ENCODE measurements around the gene RAP1GAP2.

Gene RAP1GAP2

DNA sequence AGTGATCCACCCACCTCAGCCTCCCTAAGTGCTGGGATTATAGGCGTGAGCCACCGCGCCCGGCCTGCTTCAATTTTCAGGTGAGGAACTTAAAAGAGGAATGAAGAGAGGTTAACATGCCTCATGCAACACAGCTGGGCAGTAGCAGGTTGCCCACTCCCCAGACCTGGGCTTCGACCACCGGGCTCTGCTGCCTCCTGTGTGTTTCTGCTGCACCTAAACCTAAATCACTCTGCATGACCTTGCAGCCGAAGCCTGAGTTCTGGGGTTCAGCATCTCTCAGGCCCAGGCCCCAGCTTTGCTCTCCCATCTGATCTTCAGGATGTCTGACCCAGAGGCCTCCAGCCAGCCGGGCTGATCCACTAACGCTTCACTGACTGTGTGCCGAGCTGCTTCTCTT is 154.6 kb downstream of the RAP1GAP2 start:
- DNase-seq: no peak

DNA sequence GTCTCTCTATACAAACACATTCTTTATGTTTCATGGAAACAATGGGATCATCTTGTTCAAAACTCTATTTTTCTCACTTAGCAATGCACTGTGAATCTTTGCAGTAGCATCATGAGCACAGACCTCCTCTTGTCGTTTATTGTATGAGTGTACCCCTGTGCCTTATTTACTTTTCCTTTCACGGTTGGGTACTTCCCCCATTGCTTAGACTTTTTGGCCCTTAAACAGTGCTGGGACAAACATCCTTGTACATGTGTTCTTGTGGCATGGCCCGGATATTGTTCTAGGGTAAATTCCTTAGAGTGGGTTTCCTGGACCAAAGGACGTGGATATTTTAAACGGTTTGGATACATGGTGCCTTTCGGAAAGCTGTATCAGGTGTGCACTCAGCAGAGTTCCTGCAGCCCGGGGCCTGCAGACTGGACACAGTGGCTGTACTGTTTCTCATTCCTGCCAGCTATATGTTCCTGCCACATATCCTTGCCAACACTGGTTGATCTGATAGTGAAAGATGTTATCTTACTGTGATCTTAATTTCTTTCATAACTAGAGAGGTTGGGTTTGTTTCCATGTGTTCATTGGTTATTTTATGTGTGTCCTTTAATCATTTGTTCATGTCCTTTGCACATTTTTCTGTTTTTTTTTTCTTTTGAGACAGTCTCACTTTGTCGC is 156.1 kb downstream of the RAP1GAP2 start:
- no peak for DNase-seq

DNA sequence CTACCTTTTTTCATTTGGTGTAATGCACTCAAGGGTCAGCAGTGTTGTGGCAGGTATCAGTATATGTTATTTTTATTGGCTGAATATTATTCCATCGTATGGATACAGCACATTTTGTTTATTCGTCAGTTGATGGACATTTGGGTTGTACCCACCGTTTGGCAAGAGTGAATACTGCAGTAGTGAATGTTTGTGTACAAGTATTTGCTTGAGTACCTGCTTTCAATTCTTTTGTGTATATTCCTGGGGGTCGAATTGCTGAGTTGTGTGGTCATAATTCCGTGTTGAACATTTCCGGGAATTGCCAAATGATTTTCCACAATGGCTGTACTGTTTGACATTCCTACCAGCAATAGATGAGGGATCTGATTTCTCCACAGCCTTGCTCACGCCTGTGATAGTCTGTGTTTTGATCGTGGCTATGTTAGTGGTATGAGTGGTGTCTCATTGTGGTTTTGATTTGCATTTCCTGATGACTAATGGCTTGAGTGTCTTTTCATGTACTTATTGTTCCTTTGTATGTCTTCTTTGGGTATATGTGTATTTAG is 158.7 kb downstream of the RAP1GAP2 start:
- no peak for DNase-seq

DNA sequence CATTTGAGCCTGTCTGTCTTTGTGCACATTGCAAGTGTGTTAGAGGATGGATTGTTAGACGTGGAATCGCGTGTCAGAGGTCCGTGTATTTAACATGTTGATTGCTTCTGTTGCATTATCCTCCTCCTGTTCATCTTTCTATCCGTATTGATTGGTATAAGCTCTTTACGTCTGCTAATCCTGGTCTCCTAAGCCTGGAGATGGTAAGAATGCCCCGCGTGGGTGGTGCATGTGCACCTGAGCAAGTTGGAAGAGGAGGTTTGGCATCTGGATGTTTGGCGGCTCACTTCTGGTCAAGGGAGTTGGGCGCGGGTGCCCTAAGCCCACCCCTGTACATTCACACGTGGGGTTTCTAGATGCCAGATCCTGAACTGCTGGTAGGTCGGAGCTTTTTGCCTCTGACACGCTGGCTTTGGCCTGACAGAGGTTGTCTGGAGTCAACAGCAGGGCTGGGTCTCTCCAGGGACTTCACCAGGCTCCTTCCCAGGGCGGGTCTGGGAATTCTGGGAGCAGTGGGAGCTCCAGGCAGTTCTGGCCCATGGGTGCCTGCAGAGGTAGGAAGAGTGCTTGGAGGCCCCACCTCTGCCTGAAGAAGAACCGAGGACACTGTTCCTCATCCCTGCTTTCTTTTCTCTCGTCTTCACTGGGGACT is 159.8 kb downstream of the RAP1GAP2 start:
- DNase-seq: no peak

DNA sequence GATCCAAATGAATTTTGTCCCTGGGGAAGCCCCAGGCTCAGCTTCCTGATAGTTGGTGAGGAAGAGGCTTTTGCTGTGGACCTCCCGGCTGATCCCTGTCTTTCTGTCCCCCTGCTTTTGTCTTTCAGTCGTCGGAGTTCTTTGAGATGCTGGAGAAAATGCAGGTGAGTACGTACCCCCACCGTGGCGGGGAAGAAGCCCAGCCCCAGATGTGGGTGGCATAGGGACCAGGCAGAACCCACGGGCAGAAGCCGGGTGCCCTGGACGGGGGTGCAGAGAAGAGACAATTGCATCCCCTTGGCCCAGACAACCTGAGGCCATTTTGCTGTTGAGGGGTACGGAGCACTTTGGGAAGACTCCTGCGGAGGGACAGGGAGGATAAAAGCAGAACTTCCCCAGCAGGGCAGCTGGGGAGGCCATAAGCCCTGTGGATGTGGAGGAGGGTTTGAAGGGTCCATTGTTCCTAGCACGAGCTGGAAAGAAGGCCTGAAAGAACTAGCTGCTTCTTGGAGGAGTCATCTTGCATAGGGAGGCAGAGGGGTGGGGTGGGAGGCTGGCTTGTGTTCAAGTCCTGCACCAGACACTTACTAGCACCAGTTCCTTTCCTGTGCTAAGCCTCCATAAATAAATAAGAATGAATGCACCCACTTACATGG is 161.5 kb downstream of the RAP1GAP2 start:
- DNase-seq: no peak

DNA sequence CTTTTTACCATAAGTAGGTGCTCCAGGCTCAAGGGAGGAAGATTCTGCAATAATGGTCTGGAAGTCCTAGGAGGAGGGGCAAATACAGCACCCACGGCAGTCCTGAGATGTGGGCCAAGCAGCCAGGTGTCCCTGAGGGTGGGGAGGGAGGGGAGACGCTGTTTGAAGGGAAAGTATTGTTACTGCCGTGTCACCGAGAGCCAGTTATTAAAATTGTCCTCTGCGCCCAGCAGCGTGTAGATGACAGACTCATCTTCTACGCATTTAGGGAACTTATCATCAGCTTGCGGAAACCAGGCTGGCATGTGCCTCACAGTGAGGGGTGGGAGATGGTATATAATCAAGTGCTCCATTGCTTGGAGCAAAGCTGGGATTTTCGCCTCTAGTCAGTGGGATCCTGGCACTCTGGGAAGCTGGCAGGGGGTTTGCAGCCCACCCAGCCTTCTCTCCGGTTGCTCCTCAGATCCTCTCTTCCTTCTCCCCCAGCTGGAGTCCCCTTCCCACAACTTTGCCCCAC is 162.5 kb downstream of the RAP1GAP2 start:
- DNase-seq: no peak

DNA sequence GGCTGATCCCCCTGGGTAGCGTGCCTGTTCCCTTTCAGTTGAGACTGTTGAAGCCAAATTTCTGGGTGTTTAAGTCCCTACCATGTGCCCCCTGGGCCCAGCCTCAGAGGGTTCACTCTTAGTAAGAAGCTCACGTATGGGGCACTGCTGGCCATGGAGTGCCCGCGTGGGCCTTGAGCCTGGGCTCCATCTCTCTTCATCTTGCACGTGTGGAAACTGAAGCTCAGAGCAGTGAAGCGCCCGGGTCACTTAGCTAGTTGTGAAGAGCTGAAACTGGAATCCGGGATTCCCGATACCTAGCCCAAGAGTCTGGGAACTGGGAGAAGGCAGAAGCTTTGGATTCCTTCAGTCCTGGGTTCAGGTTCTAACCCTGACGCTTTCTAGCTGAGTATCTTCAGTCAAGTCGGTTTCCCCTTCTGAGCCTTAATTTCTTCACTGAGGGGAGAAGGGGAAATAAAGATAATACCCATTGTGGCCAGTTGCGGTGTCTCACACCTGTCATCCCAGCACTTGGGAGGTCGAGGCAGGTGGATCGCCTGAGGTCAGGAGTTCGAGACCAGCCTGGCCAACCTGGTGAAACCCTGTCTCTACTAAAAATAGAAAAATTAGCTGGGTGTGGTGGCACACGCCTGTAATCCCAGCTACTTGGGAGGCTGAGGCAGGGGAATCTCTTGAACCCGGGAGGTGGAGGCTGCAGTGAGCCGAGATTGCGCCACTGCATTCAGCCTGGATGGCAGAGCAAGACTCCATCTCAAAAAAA is 163.3 kb downstream of the RAP1GAP2 start:
- DNase-seq: no peak

DNA sequence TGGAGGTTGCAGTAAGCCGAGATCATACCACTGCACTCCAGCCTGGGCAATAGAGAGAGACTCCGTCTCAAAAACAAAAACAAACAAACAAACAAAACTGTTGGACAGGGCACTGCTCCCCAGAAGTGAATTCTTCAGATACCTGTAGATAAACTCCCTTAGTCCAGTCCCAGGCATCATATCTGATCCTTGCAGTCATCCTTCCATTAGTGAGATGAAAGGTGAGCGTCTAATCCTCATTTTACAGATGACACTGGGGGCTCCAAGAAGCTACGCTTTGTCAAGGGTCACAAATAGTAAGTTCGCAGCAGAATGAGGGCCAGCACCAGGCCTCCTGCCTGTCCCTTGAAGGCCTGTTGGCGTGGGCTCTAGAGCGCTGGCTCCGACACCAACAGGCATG is 165.2 kb downstream of the RAP1GAP2 start:
- DNase-seq: no peak

DNA sequence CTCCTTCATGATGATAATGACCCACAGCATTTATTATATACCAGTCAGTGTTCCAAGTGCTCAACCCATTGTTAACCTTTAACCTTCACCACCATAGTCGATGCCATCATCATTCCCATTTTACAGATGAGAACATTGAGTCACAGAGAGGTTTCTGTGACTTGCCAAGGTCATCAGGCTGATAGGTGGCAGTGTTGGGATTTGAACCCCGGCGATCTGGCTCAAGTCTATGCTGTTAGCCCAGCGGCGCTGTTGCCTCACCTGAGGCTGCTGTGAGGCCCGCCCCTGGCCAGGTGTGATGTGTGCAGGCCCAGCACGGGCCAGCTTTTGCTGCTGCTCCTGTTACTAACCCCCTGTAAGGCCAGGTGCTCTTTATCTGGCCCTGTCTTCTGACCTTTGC is 166.0 kb downstream of the RAP1GAP2 start:
- DNase-seq: no peak

DNA sequence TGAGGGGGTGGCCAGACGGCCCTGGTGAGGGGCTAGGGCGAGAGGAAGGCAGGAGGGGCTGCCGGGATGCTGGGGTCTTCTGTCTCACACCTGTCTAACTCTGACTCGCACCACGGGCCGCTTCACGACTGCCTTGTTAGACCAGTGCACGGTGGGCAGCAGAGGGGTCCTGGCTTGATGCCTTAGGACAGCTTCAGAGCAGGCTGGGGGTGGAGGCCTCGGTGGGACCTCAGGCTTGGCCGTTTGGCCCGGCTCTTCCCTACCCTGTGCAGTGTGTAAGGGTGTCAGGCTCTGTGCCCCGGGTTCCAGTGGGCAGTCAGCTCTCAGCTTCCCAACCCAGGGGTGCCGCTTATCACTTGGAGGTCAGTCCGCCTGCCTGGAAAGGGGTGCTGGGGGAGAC is 166.5 kb downstream of the RAP1GAP2 start:
- DNase-seq: no peak

DNA sequence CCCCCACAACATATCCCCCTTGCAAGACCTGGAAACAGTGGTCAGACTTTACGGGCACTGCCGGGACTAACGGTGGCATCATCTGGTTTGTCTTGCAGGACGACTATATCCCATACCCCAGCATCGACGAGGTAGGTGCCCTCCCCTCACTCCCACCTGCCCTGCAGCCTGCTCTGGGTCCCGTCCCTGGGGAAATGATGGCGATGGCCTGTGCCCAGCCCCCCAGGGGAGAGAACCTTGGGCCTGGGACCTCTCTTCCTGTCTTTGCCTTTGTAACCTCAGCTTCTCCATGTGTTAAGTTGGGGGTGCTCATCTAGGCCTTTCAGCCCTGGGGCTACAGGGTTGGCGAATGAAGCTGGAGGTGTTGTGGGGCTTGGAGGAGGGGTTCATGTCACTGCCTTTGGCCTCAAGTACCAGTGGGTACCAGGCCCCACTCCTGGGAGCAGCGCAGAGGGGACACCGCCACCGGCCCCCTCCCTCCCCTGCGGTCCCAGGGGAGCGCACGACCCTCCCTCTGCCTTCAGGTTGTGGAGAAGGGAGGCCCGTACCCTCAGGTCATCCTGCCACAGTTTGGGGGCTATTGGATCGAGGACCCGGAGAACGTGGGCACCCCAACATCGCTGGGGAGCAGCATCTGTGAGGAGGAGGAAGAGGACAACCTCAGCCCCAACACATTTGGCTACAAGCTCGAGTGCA is 167.2 kb downstream of the RAP1GAP2 start:
- no peak for DNase-seq

DNA sequence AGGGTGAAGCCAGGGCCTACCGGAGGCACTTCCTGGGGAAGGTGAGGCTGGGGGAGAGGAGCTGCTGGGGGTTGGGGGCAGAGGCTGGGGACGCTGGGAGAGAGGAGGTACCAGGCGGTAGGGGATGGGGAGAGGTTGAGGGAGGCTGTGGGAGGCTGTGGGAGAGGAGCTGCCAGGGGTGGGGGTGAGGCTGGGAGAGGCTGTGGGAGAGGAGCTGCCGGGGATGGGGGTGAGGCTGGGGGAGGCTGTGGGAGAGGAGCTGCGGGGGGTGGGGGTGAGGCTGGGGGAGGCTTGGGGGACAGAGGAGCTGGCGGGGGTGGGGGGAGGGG is 167.8 kb downstream of the RAP1GAP2 start:
- DNase-seq: no peak

DNA sequence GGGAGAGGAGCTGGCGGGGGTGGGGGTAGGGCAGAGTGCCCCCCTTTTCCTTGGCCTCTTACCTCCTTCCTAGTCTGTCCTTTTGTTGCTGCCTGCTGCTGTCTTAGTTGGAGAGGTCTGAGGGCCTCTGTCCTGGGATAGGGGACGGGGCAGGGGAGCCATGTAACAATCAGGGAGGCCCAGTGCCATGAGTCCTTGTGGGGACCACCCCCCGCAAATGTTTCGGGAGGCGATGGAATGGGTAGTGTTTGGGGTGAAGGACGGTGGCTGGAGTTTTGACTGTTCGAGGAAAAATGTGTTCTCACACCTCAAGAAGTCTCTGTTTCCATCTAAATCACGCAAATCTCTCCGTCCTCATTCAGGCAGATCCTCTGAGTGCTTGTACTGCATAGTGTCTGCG is 168.1 kb downstream of the RAP1GAP2 start:
- DNase-seq: no peak

DNA sequence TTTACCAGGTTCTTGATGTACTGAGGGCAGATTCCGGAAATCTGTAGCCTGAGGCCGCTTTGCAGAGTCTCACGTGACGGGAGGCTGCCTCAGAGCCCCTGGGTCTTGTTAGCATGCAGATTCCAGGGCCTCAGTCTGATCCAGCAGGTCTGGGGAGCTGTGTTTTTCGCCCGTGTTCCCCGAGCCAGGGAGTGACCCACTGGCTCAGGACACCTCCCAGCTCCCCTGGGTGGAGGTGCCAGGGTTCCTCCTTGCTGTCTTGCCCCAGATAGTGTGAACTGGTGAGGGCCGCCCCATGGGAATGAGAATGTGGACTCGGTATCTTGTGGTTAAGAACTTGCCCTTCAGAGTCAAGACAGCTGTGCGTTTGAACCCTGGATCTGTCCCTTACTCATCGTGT is 168.6 kb downstream of the RAP1GAP2 start:
- no peak for DNase-seq

DNA sequence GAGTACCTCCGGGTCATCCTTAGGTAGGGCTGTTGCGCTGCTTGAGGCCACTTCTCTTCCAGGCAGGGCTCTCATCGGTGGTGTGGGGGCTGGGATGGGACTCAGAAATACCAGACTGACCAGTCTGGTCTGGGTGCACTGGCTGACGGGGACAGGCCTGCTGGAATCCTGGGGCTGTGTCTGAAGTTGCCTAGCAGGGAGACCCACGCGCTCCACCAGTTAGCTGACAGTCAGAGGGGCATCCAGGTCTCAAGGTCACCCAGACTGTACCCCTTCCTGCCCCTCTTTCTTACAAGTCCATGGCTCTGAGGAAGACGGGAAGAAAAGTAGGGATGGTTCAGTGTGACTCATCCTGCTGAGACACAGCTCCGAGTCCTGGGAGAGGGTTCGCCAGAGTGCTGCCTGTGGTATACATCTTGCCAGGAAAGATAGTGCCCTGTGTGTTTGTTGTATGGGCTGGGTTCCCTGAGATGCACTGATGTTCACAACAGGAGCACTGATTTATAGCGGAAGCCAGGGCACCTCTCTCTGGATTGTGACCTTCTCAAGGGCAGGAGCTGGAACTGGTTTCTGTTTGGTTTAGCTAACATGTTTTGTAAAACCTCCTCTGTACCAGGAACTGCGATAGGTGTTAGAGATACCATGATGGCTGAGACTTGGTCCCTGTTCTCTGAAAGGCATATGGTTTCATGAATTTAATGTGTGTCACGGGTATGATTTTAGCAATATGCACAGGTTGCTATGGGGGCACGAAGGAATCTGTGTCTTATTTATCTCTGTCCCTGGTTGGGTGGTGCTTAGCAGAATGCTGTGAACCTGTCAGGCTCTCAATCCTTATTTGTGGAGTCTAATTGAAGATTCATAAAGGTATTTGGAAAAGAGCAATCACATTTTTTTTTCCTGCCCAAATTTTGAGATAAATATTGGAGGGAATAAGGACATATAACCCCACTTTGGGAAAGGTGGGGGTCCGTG is 169.7 kb downstream of the RAP1GAP2 start:
- DNase-seq: no peak

DNA sequence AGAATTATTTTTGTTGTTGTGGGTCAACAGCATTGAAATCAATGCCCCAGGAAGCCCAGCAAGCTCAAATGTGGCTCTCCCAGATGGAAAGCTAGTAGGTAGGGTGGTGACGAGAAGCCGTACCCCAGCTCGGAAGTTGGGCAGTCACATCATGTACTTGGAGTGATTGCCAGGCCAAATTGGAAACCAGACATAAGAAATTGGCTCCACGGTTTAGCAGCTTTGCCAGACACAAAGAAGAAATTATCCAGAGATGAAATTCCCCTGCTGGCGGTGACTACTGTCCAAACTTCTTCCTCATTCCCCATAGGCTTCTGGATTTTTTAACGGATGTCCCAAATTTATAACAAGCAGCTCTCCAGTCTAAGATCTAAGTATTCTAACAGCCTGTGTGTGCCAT is 171.3 kb downstream of the RAP1GAP2 start:
- DNase-seq: no peak

DNA sequence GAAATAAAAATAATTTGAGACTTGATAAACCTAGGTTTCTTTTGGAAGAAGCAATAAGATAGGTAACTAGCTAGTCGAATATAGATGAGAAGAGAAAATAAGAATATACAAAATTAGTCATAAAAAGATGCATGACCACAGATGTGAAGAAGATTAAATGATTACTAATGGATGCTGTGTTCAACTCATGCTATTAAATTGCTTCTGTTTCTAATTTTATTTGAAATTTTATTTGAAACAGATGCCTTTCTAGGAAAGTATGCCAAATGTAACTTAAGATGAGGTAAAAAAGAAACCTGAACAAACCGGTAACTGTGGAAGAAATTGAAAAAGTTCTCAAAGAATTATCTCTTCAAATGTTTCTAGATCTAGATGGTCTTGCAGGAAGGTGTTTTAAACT is 175.6 kb downstream of the RAP1GAP2 start:
- DNase-seq: no peak

DNA sequence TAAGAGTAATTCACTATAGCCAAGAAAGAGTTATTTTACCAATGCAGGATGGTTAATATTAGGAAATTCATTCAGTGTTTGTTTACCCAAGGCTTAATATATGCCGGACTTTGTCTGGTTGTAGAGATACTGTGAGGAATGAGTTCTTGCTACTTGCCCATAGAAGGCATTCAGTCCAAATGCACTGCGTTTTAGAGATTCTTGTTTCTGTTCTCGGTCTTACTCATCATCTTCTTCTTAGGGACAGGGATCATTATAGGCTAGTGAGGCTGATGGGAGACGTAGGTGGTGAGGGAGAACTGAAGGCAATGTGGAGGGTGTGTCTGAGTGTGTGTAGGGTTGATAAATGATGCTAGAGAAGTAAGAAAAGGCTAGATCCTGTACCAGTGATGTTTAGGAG is 176.5 kb downstream of the RAP1GAP2 start:
- DNase-seq: no peak

DNA sequence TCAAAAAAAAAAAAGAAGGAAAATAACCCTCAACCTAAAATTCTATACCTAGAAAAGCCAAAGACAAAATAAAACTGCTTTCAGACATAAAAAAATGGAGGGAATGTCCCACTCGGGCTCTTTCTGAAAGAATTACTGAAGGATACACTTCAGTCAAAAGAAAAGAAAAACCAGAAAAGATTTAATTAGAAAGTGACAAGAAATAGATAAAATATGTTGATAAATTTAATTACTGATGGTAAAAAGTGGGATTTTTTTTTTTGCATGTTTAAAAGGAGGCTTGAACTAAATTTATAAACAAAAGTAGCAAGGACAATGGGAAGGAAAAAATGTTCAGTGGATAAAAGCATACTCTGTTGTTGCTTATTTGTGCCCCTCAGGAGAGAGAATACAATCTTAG is 178.1 kb downstream of the RAP1GAP2 start:
- DNase-seq: no peak

DNA sequence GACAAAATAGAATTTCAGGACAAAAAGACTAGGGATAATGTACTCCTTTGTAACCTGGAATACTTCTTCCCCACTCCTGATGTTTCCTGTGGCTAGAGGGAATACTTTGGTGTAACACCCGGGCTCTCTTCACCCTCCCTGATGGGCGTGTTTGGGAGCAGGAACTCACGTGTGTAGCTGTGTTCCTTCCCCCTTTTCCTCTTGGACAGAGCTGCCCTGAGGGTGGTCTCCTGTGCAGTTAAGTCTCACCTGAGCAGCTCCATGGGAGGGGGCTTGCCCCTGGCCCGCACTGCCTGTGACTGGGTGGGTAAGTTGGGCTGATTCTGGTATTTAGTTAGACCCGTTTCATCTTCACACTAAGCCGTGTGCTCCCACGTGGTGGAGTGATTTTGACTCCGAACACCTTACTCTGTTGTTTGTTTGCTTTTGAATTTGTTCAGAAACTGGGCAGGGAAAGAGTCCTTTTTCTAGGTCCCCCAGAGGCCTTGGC is 179.3 kb downstream of the RAP1GAP2 start:
- DNase-seq: no peak

DNA sequence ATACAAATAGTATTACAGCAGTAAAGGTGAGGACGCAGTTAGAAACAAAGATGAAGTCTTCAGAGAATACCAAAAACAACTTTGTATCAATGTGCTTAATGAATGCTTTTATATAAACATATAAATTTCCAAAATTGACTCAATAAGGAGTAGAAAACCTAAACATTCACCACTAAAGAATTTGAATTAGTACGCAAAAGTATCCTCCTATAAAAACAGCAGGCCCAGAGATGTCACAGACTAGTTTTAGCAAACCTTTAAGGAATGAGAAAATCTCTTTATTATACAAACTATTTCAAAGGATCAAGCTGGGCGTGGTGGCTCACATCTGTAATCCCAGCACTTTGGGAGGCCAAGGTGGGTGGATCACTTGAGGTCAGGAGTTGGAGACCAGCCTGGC is 180.9 kb downstream of the RAP1GAP2 start:
- DNase-seq: no peak

All from stimulated activated CD4-positive, alpha-beta T cell treated with anti-CD3 and anti-CD28 coated beads, Interleukin-1b, Interleukin-23, amount 100 ng/mL, for 48 hours (primary cell).